Neural progenitor cell (in vitro differentiated cells): ENCODE measurements around the gene MEOX1.

Experiments
- EZH2 ChIP-seq: fragments of 200-600 bp; sonication (generic); IDR thresholded peaks from 2 replicates; pipeline ENCODE4 v1.6.1; 2017; ENCODE audit warnings: antibody characterized with exemption, mild to moderate bottlenecking, moderate library complexity
- TF ChIP-seq, protein P1 (sequence below): fragments of 200-600 bp; sonication (generic); IDR thresholded peaks from 2 replicates; pipeline ENCODE4 v1.5.1; 2017; ENCODE audit warnings: antibody characterized with exemption, mild to moderate bottlenecking

DNA sequence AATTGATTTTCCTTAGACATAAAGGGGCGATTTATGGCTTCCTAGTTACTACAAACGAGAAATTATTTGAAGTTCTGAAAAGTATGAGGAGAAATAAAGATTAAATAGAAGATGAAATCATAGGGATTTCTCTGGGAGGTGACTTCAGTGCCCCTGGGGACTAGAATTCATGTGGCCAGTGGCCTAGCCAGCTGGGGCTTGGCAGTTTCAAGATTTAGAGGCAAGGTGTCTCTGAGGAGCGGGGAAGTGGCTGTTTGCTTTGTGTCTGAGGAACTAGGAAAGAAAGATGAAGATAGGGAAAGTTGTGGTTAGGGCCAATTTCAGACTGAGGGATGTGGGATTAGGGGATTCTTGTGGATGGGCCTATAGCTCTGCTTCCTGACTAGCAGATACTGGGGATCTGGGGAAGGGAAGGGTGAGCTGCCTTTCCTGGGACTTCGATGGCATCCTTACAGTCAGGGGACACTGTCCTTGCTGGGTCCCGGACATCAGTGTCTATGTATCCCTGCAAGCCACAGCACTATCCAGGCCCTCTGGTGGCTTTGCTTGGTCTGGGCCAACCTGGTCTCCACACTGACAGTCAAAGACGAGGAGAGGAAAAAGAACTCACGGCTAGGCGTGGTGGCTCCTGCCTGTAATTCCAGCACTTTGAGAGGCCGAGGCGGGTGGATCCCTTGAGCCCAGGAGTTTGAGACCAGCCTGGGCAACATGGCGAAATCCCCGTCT is 22.4 kb upstream of the MEOX1 start:
- no peak for TF ChIP-seq EZH2
- TF ChIP-seq, protein P1, sequence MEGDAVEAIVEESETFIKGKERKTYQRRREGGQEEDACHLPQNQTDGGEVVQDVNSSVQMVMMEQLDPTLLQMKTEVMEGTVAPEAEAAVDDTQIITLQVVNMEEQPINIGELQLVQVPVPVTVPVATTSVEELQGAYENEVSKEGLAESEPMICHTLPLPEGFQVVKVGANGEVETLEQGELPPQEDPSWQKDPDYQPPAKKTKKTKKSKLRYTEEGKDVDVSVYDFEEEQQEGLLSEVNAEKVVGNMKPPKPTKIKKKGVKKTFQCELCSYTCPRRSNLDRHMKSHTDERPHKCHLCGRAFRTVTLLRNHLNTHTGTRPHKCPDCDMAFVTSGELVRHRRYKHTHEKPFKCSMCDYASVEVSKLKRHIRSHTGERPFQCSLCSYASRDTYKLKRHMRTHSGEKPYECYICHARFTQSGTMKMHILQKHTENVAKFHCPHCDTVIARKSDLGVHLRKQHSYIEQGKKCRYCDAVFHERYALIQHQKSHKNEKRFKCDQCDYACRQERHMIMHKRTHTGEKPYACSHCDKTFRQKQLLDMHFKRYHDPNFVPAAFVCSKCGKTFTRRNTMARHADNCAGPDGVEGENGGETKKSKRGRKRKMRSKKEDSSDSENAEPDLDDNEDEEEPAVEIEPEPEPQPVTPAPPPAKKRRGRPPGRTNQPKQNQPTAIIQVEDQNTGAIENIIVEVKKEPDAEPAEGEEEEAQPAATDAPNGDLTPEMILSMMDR, result no peak
